HepG2 (cell line): Measurements from ENCODE around the gene SOX13. TPM values are rescaled to one million over a fixed set of nuclear protein-coding genes. Genes with fewer than 3 reads are reported as not detected.
A peak's percentile ranks its signal among the peaks of the same experiment; 100 is the strongest.

Experiments used
- ATAC-seq: fragments of 200-7000 bp; cut with Tn5 transposase; 3 replicates; pipeline ENCODE4 v1.9.1; 2020; ENCODE audit warnings: mild to moderate bottlenecking, moderate library complexity
- BruUV-seq: library from RNA; stranded (reverse); fragments of 400-500 nt; replicated peaks from 2 replicates; lab custom pipeline; 2021; lab: Mats Ljungman, UMichigan
- CTCF ChIA-PET: fragments of 300-600 bp; formaldehyde crosslinking; extraction: SDS; loops from one replicate; lab custom pipeline; 2021; ENCODE audit warnings: low total read pairs, inconsistent platforms, low intra/inter-chr PET ratio; lab: Yijun Ruan, JAX
- POLR2A ChIA-PET: fragments of 350-600 bp; sonication (Branson Sonifier 250); formaldehyde crosslinking; loops from one replicate; lab custom pipeline; 2020; ENCODE audit warnings: antibody characterized with exemption, inconsistent platforms; lab: Yijun Ruan, JAX
- DNase-seq: peaks from one replicate; pipeline ENCODE4 v3.0.0-alpha.2; 2015; ENCODE audit warnings: low spot score
- FAIRE-seq: peaks from 3 replicates; lab custom pipeline; 2011; peaks lifted over from hg19 to GRCh38; lab: Jason Lieb, UNC
- H2AFZ ChIP-seq: one replicate; pipeline ENCODE4 v1.6.1; 2011; ENCODE audit warnings: low read length, inconsistent platforms
- H3K27ac ChIP-seq: fragments of 300-600 bp; 3 replicates; pipeline ENCODE4 v1.8.0; 2011; ENCODE audit warnings: mixed run types, mild to moderate bottlenecking, mixed read lengths, low read length, inconsistent platforms; ENCODE audit not compliant: insufficient read depth; ENCODE audit errors: extremely low read length
- H3K27me3 ChIP-seq, 2 experiments: fragments of 200-600 bp in 1 of 2; 2 replicates in 1 of 2; 3 replicates in 1 of 2; pipeline versions ENCODE4 v1.6.0 to v1.8.0; 2011; ENCODE audit warnings: low read length in 2 of 2, mild to moderate bottlenecking in 2 of 2, moderate library complexity in 2 of 2, inconsistent platforms in 1 of 2; ENCODE audit not compliant: insufficient read depth in 2 of 2, control insufficient read depth in 1 of 2
- H3K36me3 ChIP-seq, 2 experiments: fragments of 200-600 bp in 1 of 2; replicated peaks in 1 of 2; 2 replicates in 1 of 2; 3 replicates in 1 of 2; pipeline versions ENCODE4 v1.5.1 to v1.8.0; 2011; ENCODE audit warnings: low read length in 2 of 2, inconsistent platforms in 1 of 2; ENCODE audit not compliant: insufficient read depth in 2 of 2, control insufficient read depth in 1 of 2
- H3K4me1 ChIP-seq: 2 replicates; pipeline ENCODE4 v1.5.1; 2012; ENCODE audit warnings: low read length, inconsistent platforms; ENCODE audit not compliant: insufficient read depth
- H3K4me2 ChIP-seq: 2 replicates; pipeline ENCODE4 v1.6.0; 2011; ENCODE audit warnings: low read depth, low read length, inconsistent platforms
- H3K4me3 ChIP-seq, 3 experiments: fragments of 200-600 bp in 1 of 3; sonication (generic), shearing (Covaris generic) in 1 of 3; replicated peaks in 1 of 3; 2 replicates each; pipeline ENCODE4 v1.5.1; 2011 to 2016; ENCODE audit warnings: low read length in 3 of 3, inconsistent platforms in 2 of 3, low read depth in 2 of 3, mild to moderate bottlenecking in 2 of 3, control low read depth in 1 of 3, mixed read lengths in 1 of 3; ENCODE audit not compliant: insufficient read depth in 1 of 3
- H3K79me2 ChIP-seq: one replicate; pipeline ENCODE4 v1.6.1; 2011; ENCODE audit warnings: low read length, inconsistent platforms; ENCODE audit not compliant: insufficient read depth
- H3K9ac ChIP-seq: 2 replicates; pipeline ENCODE4 v1.6.0; 2011; ENCODE audit warnings: mild to moderate bottlenecking, low read depth, low read length, inconsistent platforms; ENCODE audit not compliant: insufficient read depth
- H3K9me3 ChIP-seq: 2 replicates; pipeline ENCODE4 v1.5.1; 2012; ENCODE audit warnings: mild to moderate bottlenecking, low read length
- H4K20me1 ChIP-seq: 2 replicates; pipeline ENCODE4 v1.6.0; 2011; ENCODE audit warnings: inconsistent platforms, mild to moderate bottlenecking, low read length, moderate library complexity; ENCODE audit not compliant: insufficient read depth
- ARID5B ChIP-seq: IDR thresholded peaks from 2 replicates; pipeline ENCODE4 v1.4.0; 2020; ENCODE audit warnings: mild to moderate bottlenecking, missing genetic modification reagents
- NFE2L2 ChIP-seq: fragments of 150-350 bp; IDR thresholded peaks from 2 replicates; pipeline ENCODE4 v1.6.1; 2014; ENCODE audit warnings: low read length
- ZBTB33 ChIP-seq: sonication (generic); formaldehyde crosslinking; IDR thresholded peaks from 2 replicates; pipeline ENCODE4 v1.4.0; 2020; ENCODE audit warnings: missing genetic modification reagents
- ZNF30 ChIP-seq: sonication (generic); formaldehyde crosslinking; IDR thresholded peaks from 2 replicates; pipeline ENCODE4 v1.5.0; 2020; ENCODE audit warnings: mild to moderate bottlenecking, missing genetic modification reagents
- ZNF652 ChIP-seq: IDR thresholded peaks from 2 replicates; pipeline ENCODE4 v1.6.1; 2016; ENCODE audit warnings: low read depth, borderline replicate concordance
- WGBS: methylation state at CpG from one replicate; pipeline ENCODE4 v1.1.6; 2017; ENCODE audit warnings: low lambda C conversion rate; 5-methylcytosine and 5-hydroxymethylcytosine counted together
- in situ Hi-C: cut with HindIII; loops from 2 replicates; pipeline ENCODE4 v1.10.0; 2017; ENCODE audit warnings: low pct_unique_long_range_greater_than_20kb; ENCODE audit not compliant: extremely low pct_ligation_motif_present
- intact Hi-C: fragments of 100-400 bp; cut with micrococcal nuclease; formaldehyde crosslinking; loops from one replicate; pipeline ENCODE4 v1.10.0; 2022; ENCODE audit not compliant: unreplicated experiment
- polyA plus RNA-seq, 8 experiments: library from polyadenylated mRNA; depleted of rRNA in 3 of 8; stranded (reverse) in 7 of 8; unstranded in 1 of 8; fragments of >200 nt; fragmentation: Illumina TruSeq in 4 of 8; extraction: Trizol in 4 of 8; gene quantifications; 2 replicates each; pipeline versions ENCODE4 v1.2.1 to v1.2.3, GENCODE V29; 2011 to 2016; ENCODE audit warnings: low read depth in 4 of 8, missing spikeins in 1 of 8, mixed read lengths in 1 of 8; ENCODE audit not compliant: insufficient read depth in 1 of 8
- total RNA-seq, 5 experiments: library from RNA; depleted of rRNA; stranded (reverse); fragments of >200 nt; fragmentation: Illumina TruSeq; extraction: Trizol; gene quantifications; 2 replicates each; pipeline ENCODE4 v1.2.3, GENCODE V29; 2016; ENCODE audit warnings: low read depth in 1 of 5

The SOX13 gene
- total and polyA plus RNA-seq, 2 of the 13 experiments (the other 11 are each of a cell fraction or from before 2014, with no cell fraction given): 13.3 to 15.8 TPM

GRCh38 chr1:204081164-204081790 is 8.4 kb downstream of the SOX13 start:
- POLR2A ChIA-PET: no interaction called here
- DNase-seq: no peak
- H3K9me3 ChIP-seq: no peaks in the 10 kb centered on the region
- H2AFZ ChIP-seq: no peak overlapping the region
- TF ChIP-seq ZBTB33 (CRISPR knock-in tag): 0 out of 2 replicates have a peak, but pooled peaks have one; percentile 25
- TF ChIP-seq NFE2L2: no peak
- no peak for TF ChIP-seq ARID5B (CRISPR knock-in tag)
- TF ChIP-seq ZNF652 (CRISPR knock-in tag): peak; percentile 66
- no peak for TF ChIP-seq ZNF30 (CRISPR knock-in tag)
- H3K4me2 ChIP-seq: no peak overlapping the region
- CTCF ChIA-PET: interaction anchor here (2.0 kb wide), 1 partner anchor 46 kb away, joined by 4 read pairs; no protein-coding TSS in a partner anchor
- no peak overlapping the region for H3K9ac ChIP-seq
- no peak for ATAC-seq
- intact Hi-C loops (no loop called here), in situ Hi-C loops (loop anchor here (5.0 kb wide), 1 partner anchor 46 kb away; no protein-coding TSS in a partner anchor)
- peaks cover 17% of the 10 kb centered on the region for H4K20me1 ChIP-seq
- H3K4me3 ChIP-seq: no peak overlapping the region
- BruUV-seq: no TSS peak
- 83% methylated on average over 12 of the region's 13 CpGs for WGBS
- FAIRE-seq: no peak
- peaks cover 87% of the 10 kb centered on the region for H3K4me1 ChIP-seq
- no peaks in the 10 kb centered on the region for H3K27me3 ChIP-seq
- no peak overlapping the region for H3K27ac ChIP-seq
- H3K36me3 ChIP-seq: no peaks in the 10 kb centered on the region
- peaks cover 88% of the 10 kb centered on the region for H3K79me2 ChIP-seq
